Hindlimb muscle (tissue), 1 donor: Measurements from ENCODE around the gene CDIPT. TPM values are rescaled to one million over a fixed set of nuclear protein-coding genes. Genes with fewer than 3 reads are reported as not detected.
"Not testable (repeated sequence)": the region's sequence is repeated elsewhere in the genome, so short reads cannot be mapped to it uniquely, and the experiment has no call there.

ENCODE experiments used
- DNase-seq: peaks from one replicate; pipeline ENCODE4 v3.0.0-alpha.2; 2013
- polyA plus RNA-seq: library from polyadenylated mRNA; unstranded; fragments of 120-200 nt; gene quantifications from one replicate; pipeline ENCODE4 v1.2.1, GENCODE V29; 2013; ENCODE audit not compliant: insufficient read length

Gene CDIPT
- polyA plus RNA-seq, 1 donor, result 41.9 TPM

GRCh38 chr16:29858149-29858849, 4.7 kb downstream of the CDIPT start:
- no peak for DNase-seq

GRCh38 chr16:29857133-29857760, 5.8 kb downstream of the CDIPT start:
- DNase-seq, result no peak

- no peak for DNase-seq
Observed at GRCh38 chr16:29854520-29855100, 8.4 kb downstream of the CDIPT start.

GRCh38 chr16:29852654-29853053, 10.4 kb downstream of the CDIPT start:
- DNase-seq, result peak; percentile 42

- DNase-seq, result no peak
Observed at GRCh38 chr16:29850998-29851397, 12.0 kb downstream of the CDIPT start.

GRCh38 chr16:29849505-29849904, 13.5 kb downstream of the CDIPT start:
- DNase-seq, result no peak

- DNase-seq, result peak; percentile 57
Observed at GRCh38 chr16:29848420-29849297, 14.4 kb downstream of the CDIPT start.

GRCh38 chr16:29845656-29846055, 17.4 kb downstream of the CDIPT start:
- DNase-seq, result no peak

GRCh38 chr16:29844575-29845331, 18.3 kb downstream of the CDIPT start:
- DNase-seq, result no peak

- no peak for DNase-seq
Observed at GRCh38 chr16:29843931-29844330, 19.1 kb downstream of the CDIPT start.

GRCh38 chr16:29842732-29843346, 20.2 kb downstream of the CDIPT start:
- no peak for DNase-seq

GRCh38 chr16:29841631-29842030, 21.4 kb downstream of the CDIPT start:
- DNase-seq, result no peak

GRCh38 chr16:29840240-29840639, 22.8 kb downstream of the CDIPT start:
- no peak for DNase-seq

- DNase-seq, result no peak
Observed at GRCh38 chr16:29839822-29840221, 23.2 kb downstream of the CDIPT start.

- DNase-seq, result no peak
Observed at GRCh38 chr16:29837841-29838240, 25.2 kb downstream of the CDIPT start.

GRCh38 chr16:29836623-29837022, 26.4 kb downstream of the CDIPT start:
- no peak for DNase-seq

- no peak for DNase-seq
Observed at GRCh38 chr16:29835926-29836325, 27.1 kb downstream of the CDIPT start.

GRCh38 chr16:29834079-29834478, 28.9 kb downstream of the CDIPT start:
- DNase-seq, result no peak

GRCh38 chr16:29833219-29833618, 29.8 kb downstream of the CDIPT start:
- not testable (repeated sequence) for DNase-seq

- DNase-seq, result no peak
Observed at GRCh38 chr16:29831490-29831889, 31.5 kb downstream of the CDIPT start.

GRCh38 chr16:29830774-29831173, 32.3 kb downstream of the CDIPT start:
- no peak for DNase-seq

- no peak for DNase-seq
Observed at GRCh38 chr16:29826342-29826695, 36.7 kb downstream of the CDIPT start.
